ENCODE measurements around the gene SLC22A3.

SLC22A3 gene

GRCh38 chr6:160336200-160336599, 12.0 kb upstream of the SLC22A3 start:
- DNase-seq (ENCODE audit: low spot score) = no peak

- DNase-seq (ENCODE audit: low spot score) = peak; percentile 94
These were observed 10.9 kb upstream of the SLC22A3 start for GRCh38 chr6:160337301-160337700.

- peak; percentile 42 for DNase-seq (ENCODE audit: low spot score)
These were observed 10.2 kb upstream of the SLC22A3 start for GRCh38 chr6:160337991-160338390.

- no peak for DNase-seq (ENCODE audit: low spot score)
These were observed 5.0 kb upstream of the SLC22A3 start for GRCh38 chr6:160343144-160343543.

GRCh38 chr6:160344271-160344670, 3.9 kb upstream of the SLC22A3 start:
- DNase-seq (ENCODE audit: low spot score) = no peak

GRCh38 chr6:160347259-160348222, 637 bp upstream of the SLC22A3 start:
- DNase-seq (ENCODE audit: low spot score) = peak; percentile 18

- no peak for DNase-seq (ENCODE audit: low spot score)
These were observed 853 bp downstream of the SLC22A3 start for GRCh38 chr6:160349020-160349441.

GRCh38 chr6:160349814-160350350, 1.7 kb downstream of the SLC22A3 start:
- no peak for DNase-seq (ENCODE audit: low spot score)

GRCh38 chr6:160353950-160354496, 5.8 kb downstream of the SLC22A3 start:
- DNase-seq (ENCODE audit: low spot score) = no peak

GRCh38 chr6:160355001-160355400, 6.8 kb downstream of the SLC22A3 start:
- peak; percentile 79 for DNase-seq (ENCODE audit: low spot score)

- no peak for DNase-seq (ENCODE audit: low spot score)
These were observed 8.0 kb downstream of the SLC22A3 start for GRCh38 chr6:160356074-160356744.

GRCh38 chr6:160357088-160357487, 8.9 kb downstream of the SLC22A3 start:
- DNase-seq (ENCODE audit: low spot score) = no peak

GRCh38 chr6:160358225-160359119, 10.3 kb downstream of the SLC22A3 start:
- peak; percentile 16 for DNase-seq (ENCODE audit: low spot score)

- DNase-seq (ENCODE audit: low spot score) = no peak
These were observed 12.8 kb downstream of the SLC22A3 start for GRCh38 chr6:160360955-160361354.

GRCh38 chr6:160362556-160362955, 14.4 kb downstream of the SLC22A3 start:
- no peak for DNase-seq (ENCODE audit: low spot score)

- no peak for DNase-seq (ENCODE audit: low spot score)
These were observed 15.1 kb downstream of the SLC22A3 start for GRCh38 chr6:160363016-160363996.

- peak; percentile 21 for DNase-seq (ENCODE audit: low spot score)
These were observed 16.9 kb downstream of the SLC22A3 start for GRCh38 chr6:160365117-160365516.

GRCh38 chr6:160367798-160368547, 19.8 kb downstream of the SLC22A3 start:
- no peak for DNase-seq (ENCODE audit: low spot score)

- DNase-seq (ENCODE audit: low spot score) = no peak
These were observed 20.5 kb downstream of the SLC22A3 start for GRCh38 chr6:160368670-160369069.

Data from kidney tubule cell (primary cell).